ENCODE data around the gene GRIA3.
A peak's percentile ranks its signal among the peaks of the same experiment; 100 is the strongest.

GRIA3 gene

DNA sequence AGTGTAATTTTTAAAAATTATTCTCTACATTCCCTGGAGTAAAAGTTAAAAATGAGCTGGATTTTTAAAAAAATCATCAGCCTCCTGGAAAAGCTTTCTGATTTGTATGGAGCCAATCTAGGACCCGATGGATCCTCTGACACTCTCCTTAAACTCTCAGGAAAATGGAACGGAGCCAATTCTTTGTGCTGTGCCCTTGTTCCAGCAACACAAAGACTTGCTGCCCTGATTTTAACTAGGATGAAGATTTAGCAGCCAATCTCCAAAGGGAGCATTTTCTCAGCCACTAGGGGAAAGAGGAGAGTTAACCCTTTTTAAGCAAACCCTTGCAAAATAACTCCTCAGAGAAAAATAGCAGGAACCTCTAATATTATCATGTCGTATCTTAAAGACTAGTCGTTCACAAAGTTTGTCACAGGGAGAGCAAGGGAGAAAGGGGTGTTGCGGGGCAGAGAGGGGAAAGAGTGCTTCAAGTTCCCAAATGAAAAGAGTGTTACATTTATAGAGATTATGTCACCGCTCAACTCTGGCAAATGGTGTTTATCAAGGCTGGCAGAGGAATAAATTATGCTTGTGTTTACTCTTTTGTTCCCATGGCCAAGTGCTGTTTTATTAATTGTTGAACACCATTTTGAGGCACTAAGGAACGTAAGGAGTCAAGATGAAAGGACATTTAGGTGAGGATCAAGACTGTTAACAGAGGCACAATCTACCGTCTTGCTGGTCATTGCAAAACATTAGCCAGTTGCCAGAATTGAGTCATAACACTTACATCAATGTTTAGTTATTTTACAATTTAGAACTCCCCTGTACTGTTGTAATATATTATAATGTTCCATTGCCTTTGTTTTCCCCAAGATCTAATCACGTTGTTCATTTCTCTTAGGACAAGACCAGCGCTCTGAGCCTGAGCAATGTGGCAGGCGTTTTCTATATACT, 298.1 kb downstream of the GRIA3 start (continued):
- TF ChIP-seq, protein P1, sequence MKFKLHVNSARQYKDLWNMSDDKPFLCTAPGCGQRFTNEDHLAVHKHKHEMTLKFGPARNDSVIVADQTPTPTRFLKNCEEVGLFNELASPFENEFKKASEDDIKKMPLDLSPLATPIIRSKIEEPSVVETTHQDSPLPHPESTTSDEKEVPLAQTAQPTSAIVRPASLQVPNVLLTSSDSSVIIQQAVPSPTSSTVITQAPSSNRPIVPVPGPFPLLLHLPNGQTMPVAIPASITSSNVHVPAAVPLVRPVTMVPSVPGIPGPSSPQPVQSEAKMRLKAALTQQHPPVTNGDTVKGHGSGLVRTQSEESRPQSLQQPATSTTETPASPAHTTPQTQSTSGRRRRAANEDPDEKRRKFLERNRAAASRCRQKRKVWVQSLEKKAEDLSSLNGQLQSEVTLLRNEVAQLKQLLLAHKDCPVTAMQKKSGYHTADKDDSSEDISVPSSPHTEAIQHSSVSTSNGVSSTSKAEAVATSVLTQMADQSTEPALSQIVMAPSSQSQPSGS (tag by site-specific recombination; IDR thresholded peaks at IDR 0.05; ENCODE audit: low read depth) = 0 out of 2 replicates have a peak, but pooled peaks have one; percentile 26

DNA sequence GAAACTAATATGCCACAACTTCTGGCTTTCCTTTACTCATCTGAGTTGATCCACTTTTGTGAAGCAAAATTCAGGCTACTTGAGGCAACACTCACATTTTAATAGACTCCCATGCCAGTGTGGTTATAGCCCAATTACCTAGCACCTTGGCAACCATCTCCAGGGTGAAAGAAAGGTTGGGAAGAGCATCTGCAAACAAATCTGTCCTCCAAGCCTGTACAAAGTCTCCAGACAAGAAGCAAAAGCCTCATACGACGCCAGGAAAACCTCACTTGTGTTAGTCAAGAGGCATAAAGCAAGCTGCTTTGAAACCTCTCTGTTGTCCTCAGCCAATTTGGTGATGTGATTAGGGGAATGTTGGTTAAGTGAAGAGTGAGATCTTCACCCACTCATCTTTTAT, 302.2 kb downstream of the GRIA3 start:
- CTCF ChIA-PET = no interaction called here
- POLR2A ChIA-PET = no interaction called here
- no peak for TF ChIP-seq MEIS1 (CRISPR knock-in tag; IDR thresholded peaks at IDR 0.05; ENCODE audit: borderline replicate concordance)
- TF ChIP-seq, protein P2, sequence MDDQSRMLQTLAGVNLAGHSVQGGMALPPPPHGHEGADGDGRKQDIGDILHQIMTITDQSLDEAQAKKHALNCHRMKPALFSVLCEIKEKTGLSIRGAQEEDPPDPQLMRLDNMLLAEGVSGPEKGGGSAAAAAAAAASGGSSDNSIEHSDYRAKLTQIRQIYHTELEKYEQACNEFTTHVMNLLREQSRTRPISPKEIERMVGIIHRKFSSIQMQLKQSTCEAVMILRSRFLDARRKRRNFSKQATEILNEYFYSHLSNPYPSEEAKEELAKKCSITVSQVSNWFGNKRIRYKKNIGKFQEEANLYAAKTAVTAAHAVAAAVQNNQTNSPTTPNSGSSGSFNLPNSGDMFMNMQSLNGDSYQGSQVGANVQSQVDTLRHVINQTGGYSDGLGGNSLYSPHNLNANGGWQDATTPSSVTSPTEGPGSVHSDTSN (CRISPR knock-in tag; IDR thresholded peaks at IDR 0.05) = no peak
- no peak for TF ChIP-seq SP7 (tag by site-specific recombination; IDR thresholded peaks at IDR 0.05)
- TF ChIP-seq SALL2 (tag by site-specific recombination; IDR thresholded peaks at IDR 0.05; ENCODE audit: borderline replicate concordance) = no peak
- TF ChIP-seq ZNF19 (tag by site-specific recombination; IDR thresholded peaks at IDR 0.05; ENCODE audit: low read depth) = no peak
- TF ChIP-seq ZNF248 (tag by site-specific recombination; IDR thresholded peaks at IDR 0.05) = no peak
- TF ChIP-seq ZNF133 (tag by site-specific recombination; IDR thresholded peaks at IDR 0.05) = no peak
- TF ChIP-seq HOXC10 (CRISPR knock-in tag; IDR thresholded peaks at IDR 0.05) = no peak
- no peak for TF ChIP-seq ZNF707 (tag by site-specific recombination; IDR thresholded peaks at IDR 0.05)
- no peak for TF ChIP-seq ZNF544 (tag by site-specific recombination; IDR thresholded peaks at IDR 0.05)
- TF ChIP-seq ZNF660 (tag by site-specific recombination; IDR thresholded peaks at IDR 0.05) = no peak
- no peak for TF ChIP-seq REPIN1 (tag by site-specific recombination; IDR thresholded peaks at IDR 0.05; ENCODE audit: low read depth)
- TF ChIP-seq KLF16 (tag by site-specific recombination; IDR thresholded peaks at IDR 0.05) = no peak
- no peak for TF ChIP-seq ZNF776 (tag by site-specific recombination; IDR thresholded peaks at IDR 0.05; ENCODE audit: borderline replicate concordance)
- TF ChIP-seq, protein P3, sequence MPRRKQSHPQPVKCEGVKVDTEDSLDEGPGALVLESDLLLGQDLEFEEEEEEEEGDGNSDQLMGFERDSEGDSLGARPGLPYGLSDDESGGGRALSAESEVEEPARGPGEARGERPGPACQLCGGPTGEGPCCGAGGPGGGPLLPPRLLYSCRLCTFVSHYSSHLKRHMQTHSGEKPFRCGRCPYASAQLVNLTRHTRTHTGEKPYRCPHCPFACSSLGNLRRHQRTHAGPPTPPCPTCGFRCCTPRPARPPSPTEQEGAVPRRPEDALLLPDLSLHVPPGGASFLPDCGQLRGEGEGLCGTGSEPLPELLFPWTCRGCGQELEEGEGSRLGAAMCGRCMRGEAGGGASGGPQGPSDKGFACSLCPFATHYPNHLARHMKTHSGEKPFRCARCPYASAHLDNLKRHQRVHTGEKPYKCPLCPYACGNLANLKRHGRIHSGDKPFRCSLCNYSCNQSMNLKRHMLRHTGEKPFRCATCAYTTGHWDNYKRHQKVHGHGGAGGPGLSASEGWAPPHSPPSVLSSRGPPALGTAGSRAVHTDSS (tag by site-specific recombination; IDR thresholded peaks at IDR 0.05) = no peak
- TF ChIP-seq SP3 (tag by site-specific recombination; IDR thresholded peaks at IDR 0.05) = no peak
- no peak overlapping the region for H3K4me3 ChIP-seq (ENCODE audit: low read depth, low read length)
- H3K36me3 ChIP-seq (ENCODE audit: control insufficient read depth in 2 of 2, insufficient read depth in 1 of 2, low read length in 2 of 2) = no peaks in the 10 kb centered on the region
- no peaks in the 10 kb centered on the region for H3K9me3 ChIP-seq (ENCODE audit: control insufficient read depth, insufficient read depth, low read depth, low read length)
- H3K4me1 ChIP-seq (ENCODE audit: control insufficient read depth, insufficient read depth, low read length) = no peaks in the 10 kb centered on the region
- no peak overlapping the region for H3K27ac ChIP-seq (ENCODE audit: extremely low read depth, low read depth, low read length)

DNA sequence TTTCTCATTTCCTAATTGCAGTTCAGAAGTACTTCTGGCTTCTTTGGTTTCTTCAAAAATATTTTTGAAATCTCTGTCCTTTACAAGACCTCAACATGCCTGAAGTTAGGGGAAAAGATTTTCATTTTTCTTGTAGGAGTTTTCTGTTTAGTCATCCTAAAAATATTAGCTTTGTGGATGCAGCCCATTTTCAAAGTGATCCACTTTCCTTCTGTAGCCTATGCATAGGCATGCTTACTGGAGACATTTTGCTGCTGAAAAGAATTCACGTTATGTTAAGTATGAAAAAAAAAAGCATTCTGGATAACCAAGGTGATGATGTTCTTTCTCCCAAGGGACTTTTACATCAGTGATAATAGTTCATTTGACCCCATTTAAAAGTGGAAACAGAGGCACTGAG, 303.2 kb downstream of the GRIA3 start:
- ChIA-PET CTCF (no interaction called here), POLR2A (no interaction called here)
- Histone ChIP-seq H3K4me3 (ENCODE audit: low read depth, low read length) (no peak overlapping the region), H3K4me1 (ENCODE audit: control insufficient read depth, insufficient read depth, low read length) (no peaks in the 10 kb centered on the region), H3K27ac (ENCODE audit: extremely low read depth, low read depth, low read length) (no peak overlapping the region), H3K36me3 (ENCODE audit: control insufficient read depth in 2 of 2, insufficient read depth in 1 of 2, low read length in 2 of 2) (no peaks in the 10 kb centered on the region), H3K9me3 (ENCODE audit: control insufficient read depth, insufficient read depth, low read depth, low read length) (no peaks in the 10 kb centered on the region)
- no peak for TF ChIP-seq ZNF555 (tag by site-specific recombination; conservative IDR thresholded peaks at IDR 0.05)
- no peak for TF ChIP-seq GLIS2 (tag by site-specific recombination; IDR thresholded peaks at IDR 0.05)
- TF ChIP-seq, protein P4, sequence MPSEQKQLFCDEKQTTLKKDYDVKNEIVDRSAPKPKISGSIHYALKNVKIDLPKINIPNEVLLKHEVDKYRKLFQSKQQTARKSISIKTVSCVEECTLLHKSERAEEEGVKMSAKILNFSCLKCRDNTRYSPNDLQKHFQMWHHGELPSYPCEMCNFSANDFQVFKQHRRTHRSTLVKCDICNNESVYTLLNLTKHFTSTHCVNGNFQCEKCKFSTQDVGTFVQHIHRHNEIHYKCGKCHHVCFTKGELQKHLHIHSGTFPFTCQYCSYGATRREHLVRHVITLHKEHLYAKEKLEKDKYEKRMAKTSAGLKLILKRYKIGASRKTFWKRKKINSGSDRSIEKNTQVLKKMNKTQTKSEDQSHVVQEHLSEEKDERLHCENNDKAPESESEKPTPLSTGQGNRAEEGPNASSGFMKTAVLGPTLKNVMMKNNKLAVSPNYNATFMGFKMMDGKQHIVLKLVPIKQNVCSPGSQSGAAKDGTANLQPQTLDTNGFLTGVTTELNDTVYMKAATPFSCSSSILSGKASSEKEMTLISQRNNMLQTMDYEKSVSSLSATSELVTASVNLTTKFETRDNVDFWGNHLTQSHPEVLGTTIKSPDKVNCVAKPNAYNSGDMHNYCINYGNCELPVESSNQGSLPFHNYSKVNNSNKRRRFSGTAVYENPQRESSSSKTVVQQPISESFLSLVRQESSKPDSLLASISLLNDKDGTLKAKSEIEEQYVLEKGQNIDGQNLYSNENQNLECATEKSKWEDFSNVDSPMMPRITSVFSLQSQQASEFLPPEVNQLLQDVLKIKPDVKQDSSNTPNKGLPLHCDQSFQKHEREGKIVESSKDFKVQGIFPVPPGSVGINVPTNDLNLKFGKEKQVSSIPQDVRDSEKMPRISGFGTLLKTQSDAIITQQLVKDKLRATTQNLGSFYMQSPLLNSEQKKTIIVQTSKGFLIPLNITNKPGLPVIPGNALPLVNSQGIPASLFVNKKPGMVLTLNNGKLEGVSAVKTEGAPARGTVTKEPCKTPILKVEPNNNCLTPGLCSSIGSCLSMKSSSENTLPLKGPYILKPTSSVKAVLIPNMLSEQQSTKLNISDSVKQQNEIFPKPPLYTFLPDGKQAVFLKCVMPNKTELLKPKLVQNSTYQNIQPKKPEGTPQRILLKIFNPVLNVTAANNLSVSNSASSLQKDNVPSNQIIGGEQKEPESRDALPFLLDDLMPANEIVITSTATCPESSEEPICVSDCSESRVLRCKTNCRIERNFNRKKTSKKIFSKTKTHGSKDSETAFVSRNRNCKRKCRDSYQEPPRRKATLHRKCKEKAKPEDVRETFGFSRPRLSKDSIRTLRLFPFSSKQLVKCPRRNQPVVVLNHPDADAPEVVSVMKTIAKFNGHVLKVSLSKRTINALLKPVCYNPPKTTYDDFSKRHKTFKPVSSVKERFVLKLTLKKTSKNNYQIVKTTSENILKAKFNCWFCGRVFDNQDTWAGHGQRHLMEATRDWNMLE (tag by site-specific recombination; conservative IDR thresholded peaks at IDR 0.05; ENCODE audit: low read depth) = no peak
